ENCODE results near the gene CCN2.

Gene CCN2

DNA sequence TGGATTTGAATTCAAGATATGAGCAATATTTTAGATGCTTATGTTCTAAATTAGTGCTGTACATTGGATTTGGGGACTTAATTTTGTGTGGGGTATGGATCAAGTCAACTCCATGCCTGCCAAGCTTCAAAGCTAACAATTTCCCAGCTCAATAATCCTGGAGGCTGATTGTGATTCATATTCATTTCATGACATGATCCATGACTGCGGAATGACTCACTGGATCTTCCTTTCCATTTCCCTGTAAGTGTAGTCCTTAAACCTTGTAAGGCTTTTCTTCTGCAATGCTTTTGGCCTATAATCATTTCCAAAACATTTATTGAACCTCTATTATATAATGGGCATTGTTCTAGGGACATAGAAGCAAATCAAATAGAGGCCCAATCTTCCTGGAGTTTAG is 44.7 kb upstream of the CCN2 start:
- TF ChIP-seq LEF1 (IDR thresholded peaks at IDR 0.05; ENCODE audit: borderline replicate concordance) (no peak), L3MBTL2 (conservative IDR thresholded peaks at IDR 0.05) (no peak), TARDBP (IDR thresholded peaks at IDR 0.05) (no peak), ELF4 (IDR thresholded peaks at IDR 0.05) (no peak)
- TF ChIP-seq, protein P1, sequence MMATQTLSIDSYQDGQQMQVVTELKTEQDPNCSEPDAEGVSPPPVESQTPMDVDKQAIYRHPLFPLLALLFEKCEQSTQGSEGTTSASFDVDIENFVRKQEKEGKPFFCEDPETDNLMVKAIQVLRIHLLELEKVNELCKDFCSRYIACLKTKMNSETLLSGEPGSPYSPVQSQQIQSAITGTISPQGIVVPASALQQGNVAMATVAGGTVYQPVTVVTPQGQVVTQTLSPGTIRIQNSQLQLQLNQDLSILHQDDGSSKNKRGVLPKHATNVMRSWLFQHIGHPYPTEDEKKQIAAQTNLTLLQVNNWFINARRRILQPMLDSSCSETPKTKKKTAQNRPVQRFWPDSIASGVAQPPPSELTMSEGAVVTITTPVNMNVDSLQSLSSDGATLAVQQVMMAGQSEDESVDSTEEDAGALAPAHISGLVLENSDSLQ (IDR thresholded peaks at IDR 0.05): no peak
- CTCF ChIA-PET: no interaction called here
- POLR2A ChIA-PET: no interaction called here
- DNase-seq (ENCODE audit: extremely low spot score): no peak

DNA sequence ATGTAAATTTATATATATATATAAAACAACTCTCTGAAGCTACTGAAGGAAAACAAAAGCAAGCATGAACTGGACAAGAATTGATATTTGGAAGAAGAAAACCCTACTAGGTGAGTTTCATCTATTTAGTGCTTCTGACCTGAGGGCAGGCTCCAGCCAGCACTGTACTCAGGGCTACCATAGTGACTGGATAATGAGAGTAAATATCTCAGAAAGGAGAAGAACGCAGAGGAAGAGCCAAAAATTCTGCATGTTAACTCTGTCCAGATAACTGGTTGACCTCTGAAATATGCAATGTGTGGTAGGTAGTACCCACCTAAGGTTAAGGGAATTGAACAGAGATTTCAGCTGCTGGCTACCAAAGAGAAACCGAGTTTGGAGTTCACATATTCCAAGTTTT is 41.4 kb upstream of the CCN2 start:
- ChIA-PET CTCF (no interaction called here), POLR2A (no interaction called here)
- no peak for DNase-seq (ENCODE audit: extremely low spot score)
- TF ChIP-seq HDGF (IDR thresholded peaks at IDR 0.05; ENCODE audit: borderline replicate concordance) (no peak), L3MBTL2 (conservative IDR thresholded peaks at IDR 0.05) (no peak), ARNT (IDR thresholded peaks at IDR 0.05) (no peak), FOXK2 (IDR thresholded peaks at IDR 0.05) (no peak), LEF1 (IDR thresholded peaks at IDR 0.05; ENCODE audit: borderline replicate concordance) (no peak), TARDBP (IDR thresholded peaks at IDR 0.05) (no peak), CTBP1 (IDR thresholded peaks at IDR 0.05; ENCODE audit: borderline replicate concordance) (no peak), NFRKB (IDR thresholded peaks at IDR 0.05) (no peak), ZNF384 (IDR thresholded peaks at IDR 0.05) (no peak), SP1 (IDR thresholded peaks at IDR 0.05) (no peak), ELF4 (IDR thresholded peaks at IDR 0.05) (no peak), FOXA1 (IDR thresholded peaks at IDR 0.05) (no peak), FOXM1 (IDR thresholded peaks at IDR 0.05; ENCODE audit: borderline replicate concordance) (no peak)
- TF ChIP-seq, protein P1 (IDR thresholded peaks at IDR 0.05): no peak

GRCh38 chr6:131989036-131989435 is 37.9 kb upstream of the CCN2 start:
- ChIA-PET CTCF (no interaction called here), POLR2A (no interaction called here)
- no peak for DNase-seq (ENCODE audit: extremely low spot score)
- TF ChIP-seq FOXM1 (IDR thresholded peaks at IDR 0.05; ENCODE audit: borderline replicate concordance) (no peak), FOXK2 (IDR thresholded peaks at IDR 0.05) (no peak), BHLHE40 (IDR thresholded peaks at IDR 0.05; ENCODE audit: borderline replicate concordance) (no peak), SUZ12 (IDR thresholded peaks at IDR 0.05) (no peak), HDGF (IDR thresholded peaks at IDR 0.05; ENCODE audit: borderline replicate concordance) (no peak), TARDBP (IDR thresholded peaks at IDR 0.05) (no peak), L3MBTL2 (conservative IDR thresholded peaks at IDR 0.05) (no peak), FOXA1 (IDR thresholded peaks at IDR 0.05) (no peak), SP1 (IDR thresholded peaks at IDR 0.05) (no peak), CTBP1 (IDR thresholded peaks at IDR 0.05; ENCODE audit: borderline replicate concordance) (no peak), ELF4 (IDR thresholded peaks at IDR 0.05) (no peak), ARNT (IDR thresholded peaks at IDR 0.05) (no peak), LEF1 (IDR thresholded peaks at IDR 0.05; ENCODE audit: borderline replicate concordance) (no peak), ZNF384 (IDR thresholded peaks at IDR 0.05) (no peak), NFRKB (IDR thresholded peaks at IDR 0.05) (no peak)
- TF ChIP-seq, protein P1 (IDR thresholded peaks at IDR 0.05): no peak

GRCh38 chr6:131982740-131983259 is 31.6 kb upstream of the CCN2 start:
- no peak for DNase-seq (ENCODE audit: extremely low spot score)
- ChIA-PET CTCF (no interaction called here), POLR2A (no interaction called here)
- TF ChIP-seq LEF1 (IDR thresholded peaks at IDR 0.05; ENCODE audit: borderline replicate concordance) (no peak), FOXA1 (IDR thresholded peaks at IDR 0.05) (no peak), FOXK2 (IDR thresholded peaks at IDR 0.05) (no peak), SUZ12 (IDR thresholded peaks at IDR 0.05) (no peak), L3MBTL2 (conservative IDR thresholded peaks at IDR 0.05) (no peak), FOXM1 (IDR thresholded peaks at IDR 0.05; ENCODE audit: borderline replicate concordance) (no peak), HDGF (IDR thresholded peaks at IDR 0.05; ENCODE audit: borderline replicate concordance) (no peak), ELF4 (IDR thresholded peaks at IDR 0.05) (no peak), TARDBP (IDR thresholded peaks at IDR 0.05) (no peak)
- TF ChIP-seq, protein P1 (IDR thresholded peaks at IDR 0.05): no peak

- ChIA-PET CTCF (no interaction called here), POLR2A (no interaction called here)
- no peak for TF ChIP-seq ELF4 (IDR thresholded peaks at IDR 0.05)
- TF ChIP-seq, protein P1 (IDR thresholded peaks at IDR 0.05): no peak
- TF ChIP-seq ZNF384 (IDR thresholded peaks at IDR 0.05): no peak
- TF ChIP-seq TARDBP (IDR thresholded peaks at IDR 0.05): no peak
- no peak for TF ChIP-seq FOXM1 (IDR thresholded peaks at IDR 0.05; ENCODE audit: borderline replicate concordance)
- no peak for TF ChIP-seq FOXK2 (IDR thresholded peaks at IDR 0.05)
- TF ChIP-seq HDGF (IDR thresholded peaks at IDR 0.05; ENCODE audit: borderline replicate concordance): no peak
- no peak for DNase-seq (ENCODE audit: extremely low spot score)
These were observed 30.4 kb upstream of the CCN2 start for GRCh38 chr6:131981624-131981978.

Measured in HEK293T (cell line).